GM23338 (cell line): ENCODE results near the gene RWDD4. TPM values are rescaled to one million over a fixed set of nuclear protein-coding genes. Genes with fewer than 3 reads are reported as not detected.
A peak's percentile ranks its signal among the peaks of the same experiment; 100 is the strongest.

Source experiments
- ATAC-seq: fragments of 200-7000 bp; cut with Tn5 transposase; 3 replicates; pipeline ENCODE4 v1.9.1; 2020
- DNase-seq: peaks from one replicate; pipeline ENCODE4 v3.0.0-alpha.2; 2015; ENCODE audit warnings: low spot score
- H2AFZ ChIP-seq: fragments of 200-600 bp; sonication (generic); 2 replicates; pipeline ENCODE4 v1.8.0; 2016; ENCODE audit warnings: antibody characterized with exemption, mild to moderate bottlenecking, moderate library complexity
- H3F3A ChIP-seq: fragments of 200-600 bp; sonication (generic); replicated peaks from 2 replicates; pipeline ENCODE4 v1.8.0; 2017; ENCODE audit warnings: antibody characterized with exemption, mixed run types, low read depth
- H3K27ac ChIP-seq: fragments of 200-600 bp; sonication (generic); 2 replicates; pipeline ENCODE4 v1.6.1; 2016; ENCODE audit warnings: low read depth
- H3K27me3 ChIP-seq: fragments of 200-600 bp; sonication (generic); 2 replicates; pipeline ENCODE4 v1.8.0; 2016; ENCODE audit warnings: mild to moderate bottlenecking, mixed run types, moderate library complexity; ENCODE audit not compliant: insufficient read depth
- H3K36me3 ChIP-seq: fragments of 200-600 bp; sonication (generic); 2 replicates; pipeline ENCODE4 v1.8.0; 2016; ENCODE audit warnings: mild to moderate bottlenecking; ENCODE audit not compliant: insufficient read depth
- H3K4me1 ChIP-seq: fragments of 200-600 bp; sonication (generic); 2 replicates; pipeline ENCODE4 v1.8.0; 2016; ENCODE audit warnings: mild to moderate bottlenecking, moderate library complexity; ENCODE audit not compliant: insufficient read depth
- H3K4me2 ChIP-seq: fragments of 200-600 bp; sonication (generic); 2 replicates; pipeline ENCODE4 v1.7.1; 2017; ENCODE audit warnings: mixed run types
- H3K4me3 ChIP-seq: fragments of 200-600 bp; sonication (generic); 2 replicates; pipeline ENCODE4 v1.6.1; 2016; ENCODE audit warnings: mixed run types
- H3K79me2 ChIP-seq: fragments of 200-600 bp; sonication (generic); replicated peaks from 2 replicates; pipeline ENCODE4 v1.8.0; 2017; ENCODE audit warnings: mild to moderate bottlenecking; ENCODE audit not compliant: insufficient read depth
- H3K9me2 ChIP-seq: fragments of 200-600 bp; sonication (generic); 2 replicates; pipeline ENCODE4 v1.8.0; 2017; ENCODE audit not compliant: insufficient read depth
- H4K20me1 ChIP-seq: fragments of 200-600 bp; sonication (generic); replicated peaks from 2 replicates; pipeline ENCODE4 v1.8.0; 2017; ENCODE audit warnings: mild to moderate bottlenecking; ENCODE audit not compliant: insufficient read depth
- H3K27ac Mint-ChIP-seq: 2 replicates; pipeline ENCODE4 v1.8.0; 2020; ENCODE audit warnings: inconsistent platforms, mild to moderate bottlenecking, moderate library complexity, mixed read lengths
- H3K27me3 Mint-ChIP-seq: 3 replicates; pipeline ENCODE4 v1.8.0; 2022; ENCODE audit warnings: low read depth, mild to moderate bottlenecking, moderate library complexity, mixed read lengths, inconsistent platforms; ENCODE audit not compliant: insufficient read depth, poor library complexity
- H3K36me3 Mint-ChIP-seq: 3 replicates; pipeline ENCODE4 v1.8.0; 2021; ENCODE audit warnings: low read depth, mild to moderate bottlenecking, inconsistent platforms, moderate library complexity, mixed read lengths
- H3K4me1 Mint-ChIP-seq: 3 replicates; pipeline ENCODE4 v1.8.0; 2020; ENCODE audit warnings: mild to moderate bottlenecking, inconsistent platforms, mixed read lengths
- H3K4me3 Mint-ChIP-seq: 3 replicates; pipeline ENCODE4 v1.8.0; 2021; ENCODE audit warnings: moderate library complexity, mild to moderate bottlenecking, inconsistent platforms, mixed read lengths
- H3K9me3 Mint-ChIP-seq: 3 replicates; pipeline ENCODE4 v1.8.0; 2020; ENCODE audit warnings: moderate library complexity, mild to moderate bottlenecking, inconsistent platforms, mixed read lengths
- CREB1 ChIP-seq: fragments of 250-450 bp; sonication (Bioruptor Pico); IDR thresholded peaks from 2 replicates; pipeline ENCODE4 v1.5.0; 2020; ENCODE audit warnings: low read depth, mild to moderate bottlenecking, moderate library complexity
- ETS1 ChIP-seq: IDR thresholded peaks from 2 replicates; pipeline ENCODE4 v1.6.1; 2016; ENCODE audit warnings: antibody characterized with exemption
- EZH2phosphoT487 ChIP-seq: fragments of 200-600 bp; sonication (generic); IDR thresholded peaks from one replicate; pipeline ENCODE4 v1.8.1; 2018; ENCODE audit warnings: antibody characterized with exemption; ENCODE audit not compliant: unreplicated experiment
- JUNB ChIP-seq: IDR thresholded peaks from one replicate; pipeline ENCODE4 v1.6.1; 2016; ENCODE audit warnings: antibody characterized with exemption; ENCODE audit not compliant: unreplicated experiment
- NANOG ChIP-seq: IDR thresholded peaks from 2 replicates; pipeline ENCODE4 v1.6.1; 2016; ENCODE audit warnings: antibody characterized with exemption, borderline replicate concordance
- POLR2AphosphoS5 ChIP-seq: IDR thresholded peaks from 2 replicates; pipeline ENCODE4 v1.6.1; 2016; ENCODE audit warnings: antibody characterized with exemption, low read depth
- STAT1 ChIP-seq: IDR thresholded peaks from one replicate; pipeline ENCODE4 v1.6.1; 2016; ENCODE audit warnings: antibody characterized with exemption; ENCODE audit not compliant: unreplicated experiment
- ZNF331 ChIP-seq: fragments of 250-450 bp; sonication (Bioruptor Pico); IDR thresholded peaks from 2 replicates; pipeline ENCODE4 v1.5.0; 2020; ENCODE audit warnings: low read depth, mild to moderate bottlenecking, moderate library complexity
- ZNF462 ChIP-seq: fragments of 250-450 bp; sonication (Bioruptor Pico); IDR thresholded peaks from 2 replicates; pipeline ENCODE4 v1.5.0; 2020; ENCODE audit warnings: mild to moderate bottlenecking, moderate library complexity
- polyA plus RNA-seq: library from polyadenylated mRNA; unstranded; fragments of >200 nt; fragmentation: Nextera tagmentation; extraction: Ambion mirVana; gene quantifications from 2 replicates; pipeline ENCODE4 v1.2.1, GENCODE V29; 2016
- total RNA-seq: library from RNA; depleted of rRNA; stranded (reverse); fragments of >200 nt; shearing (Covaris generic); gene quantifications from 2 replicates; pipeline ENCODE4 v1.2.3, GENCODE V29; 2014
- TF ChIP-seq, protein P1 (sequence below): IDR thresholded peaks from one replicate; pipeline ENCODE4 v1.6.1; 2018; ENCODE audit warnings: antibody characterized with exemption; ENCODE audit not compliant: unreplicated experiment

The RWDD4 gene
- total and polyA plus RNA-seq, 2 experiments from 2014 or later = 22.4 to 28.9 TPM

DNA sequence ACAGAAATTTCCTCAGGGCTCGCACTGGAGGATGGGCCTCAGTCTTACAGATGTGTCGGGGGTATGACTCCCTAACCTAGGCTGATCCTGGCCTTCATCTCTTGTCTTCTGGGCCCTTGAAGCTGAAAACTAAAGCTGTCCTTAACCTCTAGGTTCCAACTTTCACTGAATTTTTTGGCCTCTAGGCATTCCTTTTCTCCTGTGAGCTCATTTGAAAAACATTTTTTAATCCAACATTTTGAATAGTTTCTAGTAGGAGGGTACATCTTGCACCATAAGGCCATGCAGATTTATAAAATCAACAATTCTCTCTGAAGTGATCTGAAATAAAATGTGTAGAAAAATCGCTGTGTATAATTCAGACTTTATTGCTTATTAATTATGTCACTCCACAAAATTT lies 19.7 kb downstream of the RWDD4 start (continued):
- TF ChIP-seq ETS1 = no peak
- no peak for TF ChIP-seq POLR2AphosphoS5
- no peak for TF ChIP-seq ZNF331 (CRISPR knock-in tag)
- no peak for TF ChIP-seq STAT1
- TF ChIP-seq, protein P1, sequence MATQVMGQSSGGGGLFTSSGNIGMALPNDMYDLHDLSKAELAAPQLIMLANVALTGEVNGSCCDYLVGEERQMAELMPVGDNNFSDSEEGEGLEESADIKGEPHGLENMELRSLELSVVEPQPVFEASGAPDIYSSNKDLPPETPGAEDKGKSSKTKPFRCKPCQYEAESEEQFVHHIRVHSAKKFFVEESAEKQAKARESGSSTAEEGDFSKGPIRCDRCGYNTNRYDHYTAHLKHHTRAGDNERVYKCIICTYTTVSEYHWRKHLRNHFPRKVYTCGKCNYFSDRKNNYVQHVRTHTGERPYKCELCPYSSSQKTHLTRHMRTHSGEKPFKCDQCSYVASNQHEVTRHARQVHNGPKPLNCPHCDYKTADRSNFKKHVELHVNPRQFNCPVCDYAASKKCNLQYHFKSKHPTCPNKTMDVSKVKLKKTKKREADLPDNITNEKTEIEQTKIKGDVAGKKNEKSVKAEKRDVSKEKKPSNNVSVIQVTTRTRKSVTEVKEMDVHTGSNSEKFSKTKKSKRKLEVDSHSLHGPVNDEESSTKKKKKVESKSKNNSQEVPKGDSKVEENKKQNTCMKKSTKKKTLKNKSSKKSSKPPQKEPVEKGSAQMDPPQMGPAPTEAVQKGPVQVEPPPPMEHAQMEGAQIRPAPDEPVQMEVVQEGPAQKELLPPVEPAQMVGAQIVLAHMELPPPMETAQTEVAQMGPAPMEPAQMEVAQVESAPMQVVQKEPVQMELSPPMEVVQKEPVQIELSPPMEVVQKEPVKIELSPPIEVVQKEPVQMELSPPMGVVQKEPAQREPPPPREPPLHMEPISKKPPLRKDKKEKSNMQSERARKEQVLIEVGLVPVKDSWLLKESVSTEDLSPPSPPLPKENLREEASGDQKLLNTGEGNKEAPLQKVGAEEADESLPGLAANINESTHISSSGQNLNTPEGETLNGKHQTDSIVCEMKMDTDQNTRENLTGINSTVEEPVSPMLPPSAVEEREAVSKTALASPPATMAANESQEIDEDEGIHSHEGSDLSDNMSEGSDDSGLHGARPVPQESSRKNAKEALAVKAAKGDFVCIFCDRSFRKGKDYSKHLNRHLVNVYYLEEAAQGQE = no peak

- Histone ChIP-seq H3K9me2 (no peaks in the 10 kb centered on the region), H3K4me1 (peaks cover 31% of the 10 kb centered on the region), H3K4me2 (no peak overlapping the region), H3K4me3 (no peak overlapping the region), H3F3A (no peaks in the 10 kb centered on the region; the same call in 1 of the 2 replicates), H4K20me1 (no peaks in the 10 kb centered on the region), H2AFZ (no peak overlapping the region), H3K27ac (peak overlapping the region; percentile 46; the same call in 1 of the 2 replicates), H3K79me2 (no peaks in the 10 kb centered on the region), H3K36me3 (no peaks in the 10 kb centered on the region), H3K27me3 (peaks cover 3% of the 10 kb centered on the region; the same call in 1 of the 2 replicates)
- Mint-ChIP-seq H3K9me3 (no peaks in the 10 kb centered on the region), H3K4me1 (peaks cover 31% of the 10 kb centered on the region), H3K4me3 (no peak overlapping the region), H3K27ac (no peak overlapping the region), H3K27me3 (no peaks in the 10 kb centered on the region), H3K36me3 (peaks cover 4% of the 10 kb centered on the region; the same call in 1 of the 3 replicates)
- ATAC-seq (no peak), DNase-seq (no peak)
- TF ChIP-seq ETS1 (no peak), EZH2phosphoT487 (no peak), POLR2AphosphoS5 (no peak), NANOG (no peak), CREB1 (CRISPR knock-in tag) (no peak), JUNB (no peak), ZNF462 (CRISPR knock-in tag) (no peak), ZNF331 (CRISPR knock-in tag) (no peak)
These were observed 20.5 kb downstream of the RWDD4 start for GRCh38 chr4:183638436-183638835.
